ENCODE results near the gene TRIL.
A peak's percentile ranks its signal among the peaks of the same experiment; 100 is the strongest.

TRIL gene

DNA sequence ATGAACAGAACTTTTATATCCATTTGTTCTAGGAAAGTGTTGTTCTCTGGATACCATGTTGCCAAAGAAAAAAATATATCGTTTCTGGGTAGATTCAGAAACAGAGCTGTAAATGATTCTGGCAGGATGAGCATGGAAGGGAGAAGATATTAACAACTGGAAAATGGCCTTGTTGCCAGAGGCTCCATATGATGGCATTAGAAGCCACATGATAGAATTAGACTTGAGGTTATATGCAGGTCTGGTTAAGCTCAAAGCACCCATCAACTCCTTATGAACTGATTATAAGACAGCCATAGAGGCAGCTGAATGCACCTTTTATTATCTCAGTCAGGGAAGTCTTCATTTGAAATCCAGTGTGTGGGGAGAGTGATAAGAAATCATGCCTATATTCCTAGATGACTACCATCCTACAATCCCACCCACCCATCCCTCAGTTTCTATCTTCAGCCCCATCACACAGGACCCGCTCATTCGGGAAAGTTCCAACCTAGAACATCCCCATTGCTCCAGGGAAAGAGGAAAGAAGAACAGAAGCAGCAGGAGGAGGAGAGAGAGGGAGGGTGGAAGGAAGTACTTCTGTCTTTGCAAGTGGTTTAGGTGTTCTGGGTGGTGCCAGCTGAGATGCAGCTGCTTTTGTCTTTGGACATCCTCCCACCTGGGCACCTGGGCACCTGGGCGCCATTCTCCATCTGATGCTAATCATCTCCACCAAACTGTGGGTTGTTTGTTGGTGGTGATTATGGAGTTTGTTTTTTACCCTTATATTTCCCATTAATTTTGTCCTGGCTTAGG, 25.5 kb upstream of the TRIL start:
- no peak for DNase-seq (ENCODE audit: low read depth)
- TF ChIP-seq, protein P1, sequence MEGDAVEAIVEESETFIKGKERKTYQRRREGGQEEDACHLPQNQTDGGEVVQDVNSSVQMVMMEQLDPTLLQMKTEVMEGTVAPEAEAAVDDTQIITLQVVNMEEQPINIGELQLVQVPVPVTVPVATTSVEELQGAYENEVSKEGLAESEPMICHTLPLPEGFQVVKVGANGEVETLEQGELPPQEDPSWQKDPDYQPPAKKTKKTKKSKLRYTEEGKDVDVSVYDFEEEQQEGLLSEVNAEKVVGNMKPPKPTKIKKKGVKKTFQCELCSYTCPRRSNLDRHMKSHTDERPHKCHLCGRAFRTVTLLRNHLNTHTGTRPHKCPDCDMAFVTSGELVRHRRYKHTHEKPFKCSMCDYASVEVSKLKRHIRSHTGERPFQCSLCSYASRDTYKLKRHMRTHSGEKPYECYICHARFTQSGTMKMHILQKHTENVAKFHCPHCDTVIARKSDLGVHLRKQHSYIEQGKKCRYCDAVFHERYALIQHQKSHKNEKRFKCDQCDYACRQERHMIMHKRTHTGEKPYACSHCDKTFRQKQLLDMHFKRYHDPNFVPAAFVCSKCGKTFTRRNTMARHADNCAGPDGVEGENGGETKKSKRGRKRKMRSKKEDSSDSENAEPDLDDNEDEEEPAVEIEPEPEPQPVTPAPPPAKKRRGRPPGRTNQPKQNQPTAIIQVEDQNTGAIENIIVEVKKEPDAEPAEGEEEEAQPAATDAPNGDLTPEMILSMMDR (conservative IDR thresholded peaks at IDR 0.05; ENCODE audit: low read length): no peak

DNA sequence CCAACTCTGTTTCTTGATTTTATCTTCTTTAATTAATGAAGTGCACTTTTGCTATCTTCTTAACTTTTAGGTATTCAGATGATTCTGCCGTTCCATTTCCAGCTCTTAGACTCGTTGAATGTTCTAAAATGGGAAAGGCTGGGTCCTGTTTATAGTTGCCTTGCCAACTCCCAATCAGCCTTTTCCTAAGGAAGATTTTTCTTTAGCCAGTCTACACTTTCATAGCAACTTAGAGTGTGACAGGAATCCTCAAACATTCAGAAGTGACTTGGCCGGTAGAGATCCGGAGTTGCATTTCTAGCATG, 23.0 kb upstream of the TRIL start:
- TF ChIP-seq, protein P1 (conservative IDR thresholded peaks at IDR 0.05; ENCODE audit: low read length): no peak
- no peak for DNase-seq (ENCODE audit: low read depth)
- no peak overlapping the region for H3K4me3 ChIP-seq (ENCODE audit: low read length)

More for the DNA sequence above, 25.5 kb upstream of the TRIL start:
- no peak overlapping the region for H3K4me3 ChIP-seq (ENCODE audit: low read length)

DNA sequence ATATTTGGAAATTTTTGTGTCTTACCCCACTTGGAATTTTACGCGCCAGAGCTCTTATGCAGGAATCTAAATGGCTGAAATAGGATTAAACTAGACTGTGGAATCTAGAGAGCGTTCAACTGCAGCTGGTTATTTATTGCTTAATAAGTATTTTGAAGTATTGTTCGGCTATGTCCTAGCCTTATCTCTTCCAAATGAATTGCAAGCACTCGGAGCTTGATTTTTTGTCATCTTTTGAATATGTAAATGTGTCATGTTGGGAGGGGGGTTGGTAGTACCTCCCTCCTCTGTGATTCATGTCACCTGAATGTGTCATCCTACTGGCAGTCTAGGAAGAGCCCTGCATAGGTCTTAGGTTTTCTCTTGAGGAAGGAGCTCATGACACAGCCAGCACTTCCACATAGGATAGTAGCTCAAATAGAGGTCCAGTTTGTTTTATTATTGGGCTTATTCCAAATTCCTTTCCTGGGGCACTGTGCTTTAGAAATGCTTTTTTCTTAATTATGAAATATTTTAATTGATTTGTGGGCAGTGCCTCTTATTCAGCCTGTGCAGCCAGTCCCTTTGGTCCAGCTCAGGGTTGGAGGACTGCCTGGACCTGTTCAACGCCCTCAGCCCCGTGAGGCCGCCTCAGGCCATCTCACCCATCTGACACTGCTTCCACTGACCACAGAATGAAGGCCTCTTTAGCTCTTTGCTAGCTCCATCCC, 22.5 kb upstream of the TRIL start:
- DNase-seq (ENCODE audit: low read depth): no peak
- H3K4me3 ChIP-seq (ENCODE audit: low read length): no peak overlapping the region

DNA sequence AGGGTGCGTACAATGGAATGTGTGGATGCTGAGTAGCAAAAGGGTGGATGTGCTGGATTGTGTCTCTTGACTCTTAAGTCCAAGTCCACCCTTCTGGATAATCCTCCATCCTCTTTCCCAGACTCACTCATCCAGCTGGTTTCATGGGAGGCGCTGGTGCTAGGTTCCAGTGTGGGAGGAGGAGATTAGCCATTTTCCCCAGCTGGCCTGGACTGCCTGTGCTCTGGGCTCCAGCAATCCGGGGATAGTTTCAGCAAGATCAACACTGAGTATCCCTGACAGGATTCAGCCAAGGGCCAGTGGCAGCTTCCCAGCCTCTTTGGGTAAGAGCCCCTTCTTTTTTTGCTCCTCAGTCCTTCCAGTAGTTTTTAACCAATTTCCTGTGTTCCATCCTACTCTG, 21.6 kb upstream of the TRIL start:
- TF ChIP-seq, protein P1 (conservative IDR thresholded peaks at IDR 0.05; ENCODE audit: low read length): no peak
- DNase-seq (ENCODE audit: low read depth): no peak
- H3K4me3 ChIP-seq (ENCODE audit: low read length): no peak overlapping the region

More for the DNA sequence above, 22.5 kb upstream of the TRIL start:
- TF ChIP-seq, protein P1 (conservative IDR thresholded peaks at IDR 0.05; ENCODE audit: low read length): no peak

DNA sequence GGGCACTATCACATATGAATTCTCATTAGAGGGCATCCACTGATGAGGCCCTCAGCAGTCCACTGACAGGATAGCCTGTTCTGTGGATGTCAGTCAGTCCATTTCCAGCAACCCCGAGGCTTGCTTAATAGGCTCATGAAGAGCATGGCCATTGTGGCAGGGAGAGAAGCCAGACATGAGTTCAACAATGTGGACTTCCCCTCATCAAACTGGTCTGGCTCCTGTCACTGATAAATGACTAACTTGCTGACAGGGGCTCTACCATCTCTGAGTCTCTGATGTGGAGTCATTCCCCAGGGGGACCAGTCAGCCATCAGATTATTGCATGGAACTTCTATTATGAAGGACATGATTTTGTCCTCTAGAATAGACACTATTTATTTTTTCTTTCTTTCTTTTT, 19.8 kb upstream of the TRIL start:
- DNase-seq (ENCODE audit: low read depth): no peak
- H3K4me3 ChIP-seq (ENCODE audit: low read length): no peak overlapping the region
- TF ChIP-seq, protein P1 (conservative IDR thresholded peaks at IDR 0.05; ENCODE audit: low read length): no peak

DNA sequence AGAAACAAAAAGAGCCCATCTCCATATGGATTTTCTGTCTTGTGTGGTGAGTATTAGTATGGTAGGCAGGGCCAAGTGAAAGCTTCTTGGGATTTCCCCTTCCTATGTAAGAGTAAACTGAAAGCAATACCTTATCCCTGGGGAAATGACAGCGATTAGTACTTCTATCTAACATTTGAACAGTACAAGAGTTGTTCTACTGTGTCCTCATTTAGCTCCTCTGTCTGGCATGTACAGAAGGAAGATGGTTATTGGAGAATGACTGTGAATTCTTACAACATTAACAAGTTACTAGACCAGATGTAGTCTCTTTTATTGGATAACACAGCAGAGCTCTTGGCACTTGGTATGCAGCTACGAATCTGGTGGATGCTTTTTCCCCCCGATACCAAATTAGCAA, 17.9 kb upstream of the TRIL start:
- H3K4me3 ChIP-seq (ENCODE audit: low read length): no peak overlapping the region
- TF ChIP-seq, protein P1 (conservative IDR thresholded peaks at IDR 0.05; ENCODE audit: low read length): no peak
- peak; percentile 53 for DNase-seq (ENCODE audit: low read depth)

DNA sequence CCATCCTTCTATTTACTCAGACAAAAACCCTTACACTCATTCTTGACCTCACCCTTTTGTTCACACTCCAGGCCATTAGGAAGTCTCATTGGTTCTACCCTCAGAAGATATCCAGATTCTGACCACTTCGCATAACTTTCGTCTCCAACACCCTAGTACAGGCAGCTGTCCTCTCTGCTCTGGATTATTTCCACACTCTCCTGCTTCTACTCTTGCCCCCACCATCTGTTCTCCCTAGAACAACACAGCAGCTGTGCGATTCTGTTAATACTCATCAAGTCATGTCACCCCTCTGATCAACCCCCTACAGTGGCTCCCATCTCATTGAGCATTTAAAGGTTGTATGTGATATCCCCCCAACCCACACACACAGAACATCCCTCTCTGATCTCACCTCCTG, 15.5 kb upstream of the TRIL start:
- TF ChIP-seq, protein P1 (conservative IDR thresholded peaks at IDR 0.05; ENCODE audit: low read length): no peak

More for the DNA sequence above, 15.5 kb upstream of the TRIL start:
- no peak for DNase-seq (ENCODE audit: low read depth)
- H3K4me3 ChIP-seq (ENCODE audit: low read length): no peak overlapping the region
